Activated gamma-delta T cell treated with Interleukin-2 at 50 U/mL for 16 hours (primary cell): ENCODE data around the gene MSMP.

Source experiments
- DNase-seq: peaks from one replicate; pipeline ENCODE4 v3.0.0-alpha.2; 2020

The MSMP gene

DNA sequence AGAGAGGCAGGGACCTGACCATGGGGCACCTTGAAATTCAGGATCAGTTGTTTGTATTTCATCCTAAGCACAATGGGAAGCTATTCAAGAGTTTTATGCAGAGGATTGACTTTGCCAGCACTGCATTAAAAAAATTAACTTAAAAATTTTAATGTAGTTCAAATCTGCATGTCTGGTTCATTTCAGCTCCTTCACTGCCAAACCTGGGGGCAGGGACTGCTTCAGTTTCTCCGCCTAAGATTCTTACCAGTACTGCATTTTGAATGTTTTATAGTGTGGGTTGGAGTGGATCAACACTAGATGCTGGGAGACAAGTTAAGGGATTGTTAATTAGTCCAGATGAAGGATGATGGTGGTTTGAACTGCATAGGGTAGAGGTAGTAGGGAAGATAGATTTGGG, 15.7 kb upstream of the MSMP start:
- DNase-seq: no peak

DNA sequence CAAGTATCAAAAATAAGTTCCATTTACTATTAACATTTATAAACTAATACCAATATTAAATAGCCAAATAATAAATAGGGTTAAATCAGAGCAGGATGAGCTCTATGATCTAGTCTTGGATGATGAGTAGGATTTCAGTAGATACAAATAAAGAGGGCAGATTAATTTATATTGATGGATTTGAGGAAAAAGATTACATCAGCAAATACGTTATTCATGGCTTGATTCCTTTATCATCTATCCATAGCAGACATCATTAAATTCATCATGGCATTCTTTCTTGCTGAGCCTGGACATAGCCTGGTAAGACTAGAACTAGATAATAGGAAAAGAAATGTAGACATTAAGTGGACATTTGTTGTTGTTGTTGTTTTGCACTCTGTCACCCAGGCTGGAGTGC, 13.4 kb upstream of the MSMP start:
- DNase-seq: no peak

DNA sequence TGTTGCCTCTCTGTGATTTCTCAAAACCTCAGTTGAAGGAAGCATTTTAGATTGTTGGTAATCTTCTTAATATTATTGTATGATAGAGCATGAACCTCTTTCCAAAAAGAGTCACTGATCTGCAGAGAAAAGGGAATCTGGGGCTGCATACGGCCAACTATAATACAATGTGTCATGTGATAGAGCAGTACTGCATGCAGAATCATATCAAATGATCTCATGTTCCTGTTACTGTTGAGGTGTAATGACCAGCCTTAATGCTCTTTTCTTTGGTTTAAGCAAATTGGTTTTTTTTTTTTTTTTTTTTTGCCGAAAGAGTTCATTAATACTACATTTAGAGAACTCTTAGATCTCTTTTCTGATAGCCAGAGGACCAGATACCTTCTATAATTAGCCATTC, 12.9 kb upstream of the MSMP start:
- DNase-seq: no peak

DNA sequence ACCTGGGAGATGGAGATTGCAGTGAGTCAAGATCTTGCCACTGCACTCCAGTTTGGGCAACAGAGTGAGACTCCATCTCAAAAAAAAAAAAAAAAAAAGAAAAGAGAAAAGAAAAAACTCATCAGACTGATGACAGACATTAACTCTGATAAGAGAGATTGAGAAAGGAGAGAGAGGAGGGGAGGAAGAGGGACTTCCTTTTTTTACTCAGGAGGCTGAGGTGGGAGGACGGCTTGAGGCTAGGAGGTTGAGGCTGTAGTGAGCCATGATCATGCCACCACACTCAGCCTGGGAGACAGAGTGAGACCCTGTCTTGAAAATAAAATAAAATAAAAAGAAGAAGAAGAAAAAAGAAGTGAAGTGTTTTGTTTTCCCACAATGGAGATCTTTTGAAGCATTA, 9.7 kb upstream of the MSMP start:
- DNase-seq: no peak

DNA sequence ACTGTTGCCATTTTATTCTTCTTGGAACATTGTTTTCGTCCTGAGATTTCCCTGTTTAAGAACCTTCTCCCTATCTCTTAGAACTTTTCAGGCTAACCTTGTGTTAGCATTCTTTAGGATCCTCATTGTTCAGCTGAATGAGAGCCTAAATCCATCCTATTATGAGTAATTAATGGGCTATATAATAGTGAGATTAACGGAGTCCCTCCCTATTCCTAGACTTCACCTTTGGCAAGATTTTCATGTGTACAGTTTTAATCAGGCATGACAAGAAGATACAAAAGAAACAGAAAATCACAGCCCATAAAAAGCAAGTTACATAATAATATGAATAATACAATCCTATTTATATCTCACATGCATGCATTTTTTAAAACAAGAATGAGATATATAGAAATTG, 9.1 kb upstream of the MSMP start:
- no peak for DNase-seq

DNA sequence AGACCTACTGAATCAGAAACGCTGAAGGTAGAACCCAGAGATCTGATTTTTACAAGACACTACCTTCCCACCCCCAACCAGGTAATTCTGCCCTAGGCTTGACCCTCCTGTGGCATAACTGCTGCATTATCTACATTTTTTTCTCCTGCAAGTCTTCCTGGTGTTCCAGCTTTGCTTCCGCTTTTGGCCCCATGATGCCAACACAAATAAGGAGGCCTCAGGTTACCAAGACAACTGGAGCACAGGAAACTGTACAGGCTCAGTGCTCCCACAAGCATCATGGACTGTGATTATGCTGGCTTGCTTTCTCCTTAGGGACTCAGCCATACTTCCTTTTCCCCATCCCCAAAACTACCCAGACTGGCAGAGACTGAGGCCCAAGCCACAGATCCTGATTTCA, 6.6 kb upstream of the MSMP start:
- DNase-seq: no peak

DNA sequence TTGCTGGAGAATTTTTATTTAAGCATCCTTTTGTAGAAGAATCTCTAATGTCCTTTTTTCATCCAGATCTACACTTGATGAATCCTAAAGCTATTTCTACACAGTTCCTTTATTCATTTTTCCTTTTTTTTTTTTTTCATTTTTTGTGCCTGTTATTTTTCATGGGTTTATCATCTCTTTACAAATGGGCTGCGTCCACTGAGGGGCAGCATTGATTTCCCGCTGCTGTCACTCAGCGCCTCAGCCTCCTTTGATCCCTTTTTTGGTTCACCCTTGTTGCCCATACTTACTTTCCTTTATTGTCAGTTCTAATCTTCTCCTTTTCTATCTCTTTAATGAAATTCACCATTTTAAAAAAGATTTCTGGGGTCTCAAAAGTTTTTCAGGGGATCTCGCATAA, 5.7 kb upstream of the MSMP start:
- DNase-seq: no peak

DNA sequence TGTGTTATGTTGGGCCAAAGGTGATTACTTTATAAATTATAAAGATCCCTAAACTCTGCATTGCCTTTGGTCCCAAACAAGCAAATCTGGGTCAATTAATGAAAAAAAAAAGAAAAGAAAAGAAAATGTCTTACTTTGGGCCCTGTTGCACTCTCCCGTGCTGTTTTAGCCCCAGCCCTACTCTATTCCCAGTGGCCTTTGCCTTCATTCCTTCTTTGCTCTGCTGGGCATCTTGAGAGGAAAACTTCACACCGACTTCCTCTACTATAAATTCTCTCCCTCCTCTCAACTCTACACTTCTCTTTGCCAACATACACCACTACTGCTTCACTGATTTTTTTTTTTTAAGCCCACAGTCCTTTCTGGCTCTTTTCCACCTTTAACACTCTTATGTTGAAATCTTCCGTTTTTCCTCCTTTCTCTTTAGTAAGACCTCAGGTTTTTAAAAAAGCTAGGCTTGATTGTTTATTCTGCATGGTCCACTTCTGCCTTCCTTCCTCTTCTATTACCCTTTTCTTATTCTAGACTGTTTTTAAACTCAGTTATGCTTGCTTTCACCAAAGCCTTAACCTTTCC, 4.5 kb upstream of the MSMP start:
- DNase-seq: no peak

DNA sequence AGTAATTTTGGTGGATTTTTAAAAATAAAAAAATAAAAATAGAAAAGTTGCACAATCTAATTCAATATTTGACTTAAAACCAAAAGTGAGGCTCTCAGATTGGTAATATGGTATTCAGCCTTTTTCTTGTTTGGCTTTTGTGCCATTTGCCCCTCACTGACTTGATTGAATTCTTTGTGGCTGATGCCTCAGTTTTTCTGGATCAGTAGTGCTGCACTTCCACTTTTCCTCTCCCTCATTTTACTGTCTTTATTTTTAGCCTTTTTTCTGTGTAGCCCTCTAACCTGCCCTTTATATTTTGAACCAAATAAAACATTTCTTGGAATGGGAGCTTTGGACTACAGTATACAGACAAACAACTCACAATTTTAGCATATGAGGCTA, 3.8 kb upstream of the MSMP start:
- DNase-seq: no peak

DNA sequence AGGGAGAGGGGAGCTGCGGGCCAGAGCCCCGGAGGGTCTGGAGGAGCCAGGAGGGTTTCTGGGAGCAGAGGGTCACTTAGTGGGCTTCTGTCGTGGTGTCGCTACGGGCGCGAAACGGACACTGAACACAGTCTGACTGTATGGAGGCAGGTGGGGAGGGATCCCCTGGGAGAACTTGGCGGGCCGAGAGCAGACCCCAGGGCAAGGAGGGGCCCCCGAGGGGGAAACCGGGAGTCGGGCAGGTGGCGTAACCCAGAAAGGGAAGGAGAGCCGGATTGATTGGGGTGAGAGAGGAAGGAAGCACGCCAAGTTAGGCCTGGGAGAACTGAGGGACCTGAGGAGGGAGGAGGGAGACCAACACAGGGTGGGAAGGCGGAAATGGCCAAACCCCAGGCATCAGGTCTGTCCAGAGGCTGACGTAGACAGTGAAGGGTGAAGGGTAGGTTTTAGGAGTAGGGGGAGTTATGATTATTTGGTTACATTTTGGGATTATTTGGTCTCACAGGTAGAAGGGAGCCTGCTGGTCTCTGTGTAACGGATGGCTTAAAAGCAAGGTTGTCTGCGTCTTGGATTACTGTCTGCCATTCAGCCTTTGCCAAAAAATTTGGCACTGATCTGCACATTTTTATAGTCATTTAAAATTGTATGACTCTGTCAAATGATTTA, 3.3 kb upstream of the MSMP start:
- no peak for DNase-seq

DNA sequence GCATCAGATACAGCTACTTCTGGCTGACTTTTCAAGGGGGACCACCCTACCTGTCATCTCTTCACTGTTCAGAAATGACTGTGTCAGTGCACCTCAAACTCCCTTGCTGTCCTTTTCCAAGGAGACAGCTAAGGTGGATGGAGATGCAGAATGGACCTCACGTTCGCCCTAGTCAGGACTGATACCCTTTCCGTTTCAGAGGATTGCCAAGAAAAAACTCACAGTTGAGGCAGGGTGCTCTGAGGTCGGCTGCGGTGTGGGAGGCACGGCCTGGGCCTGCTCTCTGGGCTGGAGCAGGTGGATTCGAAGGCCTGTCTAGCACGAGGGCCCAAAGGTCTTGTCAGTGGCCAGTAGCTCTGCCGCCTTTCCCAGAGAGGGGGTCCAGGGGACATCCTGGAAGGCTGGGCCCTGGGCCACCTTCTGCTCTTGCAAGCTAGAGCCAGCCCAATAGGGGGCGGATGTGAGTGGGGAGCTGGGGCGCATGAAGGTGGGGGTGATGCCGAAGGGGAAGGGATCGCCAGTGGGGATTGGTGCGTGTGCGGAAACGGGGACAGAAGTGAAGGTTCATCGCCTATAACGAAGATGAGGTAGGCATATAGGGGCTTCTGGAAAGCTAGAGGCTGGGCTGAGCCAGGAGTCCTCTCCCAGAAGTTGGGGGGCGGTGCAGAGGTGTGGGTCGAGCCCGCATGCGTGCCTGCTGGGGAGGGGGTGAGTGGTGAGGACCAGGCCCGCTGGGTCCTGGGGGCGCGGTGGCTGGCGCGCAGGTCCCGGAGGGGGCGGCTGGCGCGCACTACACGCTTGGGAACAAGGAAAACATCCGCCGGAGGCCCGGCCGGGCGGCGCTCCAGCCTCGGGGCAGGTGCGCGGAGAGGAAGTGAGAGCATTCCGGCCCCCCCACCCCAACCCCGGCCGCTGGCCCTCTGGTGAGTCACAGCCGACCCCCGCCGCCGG, 2.5 kb upstream of the MSMP start:
- peak; percentile 74 for DNase-seq

DNA sequence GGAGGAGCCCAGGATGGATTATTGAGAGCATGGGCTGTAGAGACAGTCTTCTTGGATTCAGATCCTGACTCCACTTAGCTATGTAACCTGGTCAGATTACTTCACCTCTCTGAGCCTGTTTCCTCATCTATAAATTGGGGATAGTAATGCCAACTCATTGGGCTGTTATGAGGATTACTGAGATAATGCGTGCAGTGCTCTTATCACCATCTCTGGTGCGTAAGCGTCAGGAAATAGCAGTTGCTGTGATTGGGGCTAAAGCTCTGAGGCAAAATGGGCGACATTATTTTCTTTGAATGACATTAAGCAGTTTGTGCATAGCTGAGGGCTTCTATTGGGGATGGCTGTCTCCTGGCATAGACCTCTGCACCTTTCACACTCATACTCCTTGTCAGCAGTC, 995 bp upstream of the MSMP start:
- DNase-seq: no peak

DNA sequence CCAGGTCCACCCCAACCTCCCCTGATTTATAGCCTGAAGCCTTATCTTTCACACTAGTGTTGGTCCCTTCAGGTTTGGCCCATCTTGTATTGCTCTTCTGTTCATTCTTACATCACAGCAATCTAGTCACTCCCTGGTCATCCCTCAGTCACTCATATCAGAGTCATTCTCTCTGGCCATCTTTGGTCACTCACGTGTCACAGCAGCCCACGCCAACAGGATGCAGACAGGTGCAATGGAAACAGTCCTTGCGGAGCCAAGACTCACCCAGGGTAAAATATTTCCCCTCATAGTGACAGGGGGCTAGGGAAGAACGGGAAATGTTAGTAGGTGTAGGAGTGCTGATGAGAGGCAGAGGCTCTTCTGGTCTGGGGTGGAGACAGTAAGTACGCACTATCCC, 610 bp downstream of the MSMP start:
- DNase-seq: no peak

DNA sequence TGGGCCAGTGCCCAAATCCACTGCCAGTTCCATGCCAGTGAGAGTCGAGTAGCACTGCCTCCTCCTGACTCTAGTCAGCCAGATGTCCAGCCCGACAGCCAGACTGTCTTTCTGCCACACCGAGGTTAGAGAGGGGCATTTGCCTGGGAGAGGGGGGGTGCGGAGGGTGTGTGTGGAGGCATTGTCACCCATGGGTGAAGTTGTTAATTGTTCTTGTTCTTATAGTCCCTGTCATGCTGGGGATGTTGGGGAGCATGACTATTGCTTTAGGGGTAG, 3.9 kb downstream of the MSMP start:
- DNase-seq: no peak

DNA sequence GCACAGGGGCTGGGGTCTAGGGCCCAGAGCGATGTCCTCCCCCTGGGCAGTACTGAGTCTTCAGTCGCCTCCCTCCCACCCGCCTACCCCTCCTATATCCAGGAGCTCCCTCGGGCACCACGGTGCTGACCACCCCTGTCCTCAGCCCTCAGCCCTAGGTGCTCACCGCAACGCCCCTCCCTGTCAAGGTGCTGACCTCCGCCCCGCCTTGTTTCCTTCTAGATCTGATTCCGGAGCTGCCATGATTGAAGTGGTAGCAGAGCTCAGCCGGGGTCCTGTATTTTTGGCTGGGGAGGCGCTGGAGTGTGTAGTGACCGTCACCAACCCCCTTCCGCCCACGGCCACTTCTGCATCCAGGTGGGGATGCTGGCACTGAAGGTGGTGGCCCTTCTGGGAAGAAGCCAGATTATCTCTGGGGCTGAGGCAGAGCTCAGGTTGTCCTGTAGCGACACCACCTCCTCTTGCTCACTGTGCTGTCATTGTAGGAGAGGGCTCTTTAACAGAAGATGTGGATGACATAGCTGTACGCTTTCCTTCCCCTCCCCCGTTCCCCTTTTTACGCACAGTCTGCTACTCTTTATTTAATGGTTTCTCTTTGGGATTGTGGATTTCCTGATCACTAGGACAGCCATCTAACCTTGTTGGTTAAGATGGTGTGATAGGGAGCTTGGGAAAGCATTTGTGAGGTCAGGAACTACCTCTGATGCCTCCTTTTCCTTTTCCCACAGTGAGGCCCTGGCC, 4.4 kb downstream of the MSMP start:
- DNase-seq: peak; percentile 40

DNA sequence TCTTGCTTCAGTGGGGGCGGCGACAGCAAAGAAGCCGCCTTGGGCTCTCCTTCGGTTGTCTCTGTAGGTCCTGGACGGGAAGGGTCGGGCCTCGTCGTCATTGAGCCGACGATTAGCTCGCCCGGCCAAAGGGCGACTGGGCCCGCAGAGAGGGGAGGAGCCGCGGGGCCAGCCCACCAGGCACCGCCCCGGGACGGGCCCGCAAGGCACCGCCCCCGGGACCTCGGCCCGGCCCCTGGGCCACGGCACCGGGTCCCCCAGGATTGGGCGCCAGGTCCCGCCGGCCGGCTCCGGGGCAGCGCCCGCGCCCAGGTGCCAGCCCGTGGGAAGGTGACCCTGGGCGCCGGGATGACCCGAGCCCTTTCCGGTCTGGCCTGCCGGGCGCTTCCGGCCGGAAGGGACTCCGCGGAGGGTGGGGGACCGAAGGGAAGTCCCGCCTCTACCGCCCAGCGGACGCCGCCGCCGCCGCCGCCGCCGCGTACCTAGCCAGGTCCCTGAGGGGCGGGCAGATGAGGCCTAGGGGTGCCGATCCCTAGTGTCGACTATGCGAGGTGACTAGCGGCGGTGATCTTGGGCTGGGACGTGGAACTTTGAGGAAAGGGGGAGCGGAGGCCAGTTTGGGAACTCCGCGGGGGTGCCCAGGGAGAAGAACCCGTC, 5.1 kb downstream of the MSMP start, which contains the start of the genes GBA2 and RGP1:
Gene GBA2 (minus strand): TSS at position 371 of the 657 bp plus-strand sequence. CDS start 524 bp downstream, outside the sequence.
Gene RGP1 (plus strand): TSS at position 430 of the 657 bp plus-strand sequence. CDS start 469 bp downstream, outside the sequence.
- peak; percentile 65 for DNase-seq

DNA sequence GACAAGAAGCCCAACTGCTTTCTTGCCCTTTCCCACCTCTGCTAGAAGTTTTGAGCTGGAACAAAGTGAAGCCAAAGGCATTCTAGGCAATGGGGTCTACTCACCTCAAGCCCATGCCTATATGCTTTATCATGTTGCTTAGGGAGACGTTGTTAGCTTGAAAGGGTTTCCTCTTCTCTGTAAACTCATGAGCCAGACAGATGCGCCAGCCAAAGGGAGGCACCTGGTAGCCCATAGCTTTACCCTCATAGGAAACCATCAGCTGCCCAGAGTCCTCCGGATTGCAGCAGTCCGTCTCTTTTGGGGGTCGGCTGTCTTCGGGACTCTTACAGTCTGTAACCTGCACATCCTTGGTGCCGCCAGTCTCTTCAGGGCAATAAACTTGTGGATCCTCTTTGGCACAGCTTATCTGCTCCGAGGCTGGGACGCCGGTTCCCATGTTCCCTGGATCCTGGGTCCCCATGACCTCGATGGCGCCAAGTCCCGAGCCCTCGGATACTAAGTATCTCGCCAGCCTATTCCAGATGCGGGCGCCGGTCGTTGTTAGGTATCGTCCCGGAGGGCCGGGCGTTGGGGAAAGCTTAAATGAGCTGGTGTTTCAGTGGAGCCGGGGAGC, 5.7 kb downstream of the MSMP start:
- DNase-seq: no peak

DNA sequence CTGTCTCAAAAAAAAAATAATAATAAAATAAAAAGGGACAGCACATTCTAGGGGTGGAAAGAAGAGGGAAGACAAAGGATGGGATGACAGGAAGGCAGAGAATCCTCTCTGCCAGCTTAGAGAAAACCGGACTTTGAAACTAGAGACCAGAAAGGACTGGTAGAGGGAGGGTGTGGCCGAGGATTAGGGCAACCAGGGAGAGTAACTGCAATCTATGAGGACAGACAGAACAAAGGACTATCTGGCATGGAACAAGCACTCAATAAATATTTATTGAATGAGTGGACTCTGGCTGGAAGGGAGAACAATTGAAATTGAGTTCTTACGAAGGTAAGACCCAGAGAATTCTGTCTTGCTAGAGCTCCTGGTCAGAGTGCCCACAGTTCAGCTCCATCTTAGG, 7.5 kb downstream of the MSMP start:
- no peak for DNase-seq

DNA sequence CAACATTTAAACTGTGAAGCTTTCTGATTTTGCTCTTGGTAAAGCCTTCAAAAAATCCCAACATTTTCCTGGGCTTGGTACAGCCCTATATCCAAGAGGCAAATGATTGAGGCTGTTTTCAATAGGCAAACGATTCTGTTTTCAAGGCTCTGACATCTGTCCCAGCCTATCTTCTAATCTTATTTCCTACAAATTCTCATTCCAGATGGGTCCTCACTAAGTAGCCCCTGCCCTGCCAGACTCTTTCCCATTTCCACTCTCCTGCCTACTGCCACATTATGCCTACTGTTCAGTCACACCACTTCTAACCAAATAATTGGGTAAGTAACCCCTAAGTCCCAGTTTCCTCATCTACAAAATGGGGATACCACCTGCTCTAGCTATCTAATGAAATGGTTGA, 8.5 kb downstream of the MSMP start:
- no peak for DNase-seq

DNA sequence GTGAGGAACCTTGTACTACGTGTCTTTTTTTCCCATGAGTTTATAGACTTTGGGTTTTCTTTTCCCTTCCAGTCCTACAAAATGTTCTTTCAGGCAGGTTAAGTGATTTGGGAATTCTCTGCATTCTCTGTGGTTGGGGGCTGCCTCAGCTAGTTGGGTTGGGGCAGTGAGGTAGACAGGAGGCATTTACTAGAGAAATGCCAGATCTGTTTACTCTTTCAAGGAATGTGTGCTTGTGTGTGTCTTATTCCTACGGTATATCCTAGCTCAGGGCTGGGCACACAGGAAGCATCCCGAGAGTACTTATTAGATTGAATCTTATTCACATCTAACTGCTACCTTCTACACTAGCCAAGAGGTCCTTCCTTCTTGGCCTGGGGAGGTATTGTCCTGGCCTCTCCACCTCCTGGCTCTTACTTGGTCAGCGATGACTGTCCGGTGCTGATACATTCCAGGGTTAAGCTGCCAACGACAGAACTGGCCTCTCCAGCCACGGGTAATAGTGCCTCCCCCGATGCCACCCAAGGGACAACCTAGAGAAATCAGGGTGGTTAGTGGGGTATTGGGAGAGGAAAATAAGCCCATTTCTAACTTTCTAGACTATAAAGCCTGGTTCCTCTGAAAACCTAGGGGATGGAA, 10.1 kb downstream of the MSMP start:
- no peak for DNase-seq

DNA sequence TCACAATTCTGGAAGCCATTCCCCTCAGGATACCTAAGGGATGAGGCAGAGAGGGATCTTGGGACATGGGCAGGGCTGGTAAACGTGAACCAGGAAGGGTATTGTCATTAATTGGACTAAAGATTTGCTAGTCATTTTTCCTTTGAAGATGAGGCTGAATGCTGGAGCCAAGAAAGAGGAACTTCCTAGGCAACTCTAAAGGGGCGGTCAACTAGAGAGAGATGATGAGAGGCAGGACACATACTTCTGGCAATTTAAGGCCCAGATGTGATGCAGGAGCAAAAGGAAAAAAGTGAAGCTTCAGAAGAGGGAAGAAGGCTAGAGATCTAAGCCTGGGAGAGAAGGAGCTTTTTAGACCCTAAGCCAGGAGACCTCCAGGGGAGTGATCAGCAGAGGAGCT, 10.6 kb downstream of the MSMP start:
- DNase-seq: no peak

DNA sequence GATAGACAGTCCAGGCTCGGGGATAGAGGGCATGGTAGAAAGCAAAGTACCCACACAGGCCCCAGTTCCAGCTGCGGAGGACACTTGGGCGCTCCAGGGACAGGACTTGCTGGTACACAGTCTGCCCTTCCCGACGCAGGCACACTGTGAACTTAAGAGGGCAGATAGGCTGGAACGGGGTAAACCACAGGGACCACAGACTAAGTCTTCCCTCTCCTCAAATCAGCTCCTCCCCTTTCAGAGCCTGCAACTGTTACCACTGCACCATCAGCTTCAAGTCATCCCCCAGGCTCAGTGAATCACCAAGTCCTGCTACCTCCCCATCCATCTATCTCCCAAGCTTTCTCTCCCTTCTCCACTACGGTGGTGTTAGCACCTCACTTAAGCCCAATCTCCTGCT, 12.3 kb downstream of the MSMP start:
- DNase-seq: no peak
